GM23338 (cell line): ENCODE measurements around the gene CLEC11A. TPM values are rescaled to one million over a fixed set of nuclear protein-coding genes. Genes with fewer than 3 reads are reported as not detected.

Experiments
- ATAC-seq: fragments of 200-7000 bp; cut with Tn5 transposase; 3 replicates; pipeline ENCODE4 v1.9.1; 2020
- DNase-seq: peaks from one replicate; pipeline ENCODE4 v3.0.0-alpha.2; 2015; ENCODE audit warnings: low spot score
- H2AFZ ChIP-seq: fragments of 200-600 bp; sonication (generic); 2 replicates; pipeline ENCODE4 v1.8.0; 2016; ENCODE audit warnings: antibody characterized with exemption, mild to moderate bottlenecking, moderate library complexity
- H3F3A ChIP-seq: fragments of 200-600 bp; sonication (generic); replicated peaks from 2 replicates; pipeline ENCODE4 v1.8.0; 2017; ENCODE audit warnings: antibody characterized with exemption, mixed run types, low read depth
- H3K27ac ChIP-seq: fragments of 200-600 bp; sonication (generic); 2 replicates; pipeline ENCODE4 v1.6.1; 2016; ENCODE audit warnings: low read depth
- H3K27me3 ChIP-seq: fragments of 200-600 bp; sonication (generic); 2 replicates; pipeline ENCODE4 v1.8.0; 2016; ENCODE audit warnings: mild to moderate bottlenecking, mixed run types, moderate library complexity; ENCODE audit not compliant: insufficient read depth
- H3K36me3 ChIP-seq: fragments of 200-600 bp; sonication (generic); 2 replicates; pipeline ENCODE4 v1.8.0; 2016; ENCODE audit warnings: mild to moderate bottlenecking; ENCODE audit not compliant: insufficient read depth
- H3K4me1 ChIP-seq: fragments of 200-600 bp; sonication (generic); 2 replicates; pipeline ENCODE4 v1.8.0; 2016; ENCODE audit warnings: mild to moderate bottlenecking, moderate library complexity; ENCODE audit not compliant: insufficient read depth
- H3K4me2 ChIP-seq: fragments of 200-600 bp; sonication (generic); 2 replicates; pipeline ENCODE4 v1.7.1; 2017; ENCODE audit warnings: mixed run types
- H3K4me3 ChIP-seq: fragments of 200-600 bp; sonication (generic); 2 replicates; pipeline ENCODE4 v1.6.1; 2016; ENCODE audit warnings: mixed run types
- H3K79me2 ChIP-seq: fragments of 200-600 bp; sonication (generic); replicated peaks from 2 replicates; pipeline ENCODE4 v1.8.0; 2017; ENCODE audit warnings: mild to moderate bottlenecking; ENCODE audit not compliant: insufficient read depth
- H3K9me2 ChIP-seq: fragments of 200-600 bp; sonication (generic); 2 replicates; pipeline ENCODE4 v1.8.0; 2017; ENCODE audit not compliant: insufficient read depth
- H4K20me1 ChIP-seq: fragments of 200-600 bp; sonication (generic); replicated peaks from 2 replicates; pipeline ENCODE4 v1.8.0; 2017; ENCODE audit warnings: mild to moderate bottlenecking; ENCODE audit not compliant: insufficient read depth
- H3K27ac Mint-ChIP-seq: 2 replicates; pipeline ENCODE4 v1.8.0; 2020; ENCODE audit warnings: inconsistent platforms, mild to moderate bottlenecking, moderate library complexity, mixed read lengths
- H3K27me3 Mint-ChIP-seq: 3 replicates; pipeline ENCODE4 v1.8.0; 2022; ENCODE audit warnings: low read depth, mild to moderate bottlenecking, moderate library complexity, mixed read lengths, inconsistent platforms; ENCODE audit not compliant: insufficient read depth, poor library complexity
- H3K36me3 Mint-ChIP-seq: 3 replicates; pipeline ENCODE4 v1.8.0; 2021; ENCODE audit warnings: low read depth, mild to moderate bottlenecking, inconsistent platforms, moderate library complexity, mixed read lengths
- H3K4me1 Mint-ChIP-seq: 3 replicates; pipeline ENCODE4 v1.8.0; 2020; ENCODE audit warnings: mild to moderate bottlenecking, inconsistent platforms, mixed read lengths
- H3K4me3 Mint-ChIP-seq: 3 replicates; pipeline ENCODE4 v1.8.0; 2021; ENCODE audit warnings: moderate library complexity, mild to moderate bottlenecking, inconsistent platforms, mixed read lengths
- H3K9me3 Mint-ChIP-seq: 3 replicates; pipeline ENCODE4 v1.8.0; 2020; ENCODE audit warnings: moderate library complexity, mild to moderate bottlenecking, inconsistent platforms, mixed read lengths
- CREB1 ChIP-seq: fragments of 250-450 bp; sonication (Bioruptor Pico); IDR thresholded peaks from 2 replicates; pipeline ENCODE4 v1.5.0; 2020; ENCODE audit warnings: low read depth, mild to moderate bottlenecking, moderate library complexity
- EZH2 ChIP-seq: fragments of 200-600 bp; sonication (generic); IDR thresholded peaks from one replicate; pipeline ENCODE4 v1.8.0; 2017; ENCODE audit warnings: antibody characterized with exemption, mild to moderate bottlenecking, low read depth; ENCODE audit not compliant: unreplicated experiment
- EZH2phosphoT487 ChIP-seq: fragments of 200-600 bp; sonication (generic); IDR thresholded peaks from one replicate; pipeline ENCODE4 v1.8.1; 2018; ENCODE audit warnings: antibody characterized with exemption; ENCODE audit not compliant: unreplicated experiment
- JUNB ChIP-seq: IDR thresholded peaks from one replicate; pipeline ENCODE4 v1.6.1; 2016; ENCODE audit warnings: antibody characterized with exemption; ENCODE audit not compliant: unreplicated experiment
- NANOG ChIP-seq: IDR thresholded peaks from 2 replicates; pipeline ENCODE4 v1.6.1; 2016; ENCODE audit warnings: antibody characterized with exemption, borderline replicate concordance
- POLR2AphosphoS5 ChIP-seq: IDR thresholded peaks from 2 replicates; pipeline ENCODE4 v1.6.1; 2016; ENCODE audit warnings: antibody characterized with exemption, low read depth
- STAT1 ChIP-seq: IDR thresholded peaks from one replicate; pipeline ENCODE4 v1.6.1; 2016; ENCODE audit warnings: antibody characterized with exemption; ENCODE audit not compliant: unreplicated experiment
- ZNF114 ChIP-seq: fragments of 250-450 bp; sonication (Bioruptor Pico); IDR thresholded peaks from 2 replicates; pipeline ENCODE4 v1.5.0; 2020; ENCODE audit warnings: mild to moderate bottlenecking, moderate library complexity
- ZNF331 ChIP-seq: fragments of 250-450 bp; sonication (Bioruptor Pico); IDR thresholded peaks from 2 replicates; pipeline ENCODE4 v1.5.0; 2020; ENCODE audit warnings: low read depth, mild to moderate bottlenecking, moderate library complexity
- polyA plus RNA-seq: library from polyadenylated mRNA; unstranded; fragments of >200 nt; fragmentation: Nextera tagmentation; extraction: Ambion mirVana; gene quantifications from 2 replicates; pipeline ENCODE4 v1.2.1, GENCODE V29; 2016
- total RNA-seq: library from RNA; depleted of rRNA; stranded (reverse); fragments of >200 nt; shearing (Covaris generic); gene quantifications from 2 replicates; pipeline ENCODE4 v1.2.3, GENCODE V29; 2014
- TF ChIP-seq, protein P1 (sequence below), 2 experiments: fragments of 200-600 bp in 1 of 2; sonication (generic) in 1 of 2; conservative IDR thresholded peaks; 2 replicates each; pipeline versions ENCODE4 v1.5.1 to v1.6.1; 2016 to 2017; ENCODE audit warnings: antibody characterized with exemption in 2 of 2, low read depth in 2 of 2, mild to moderate bottlenecking in 2 of 2, moderate library complexity in 1 of 2
- TF ChIP-seq, protein P2 (sequence below): fragments of 250-450 bp; sonication (Bioruptor Pico); IDR thresholded peaks from 2 replicates; pipeline ENCODE4 v1.5.0; 2020; ENCODE audit warnings: mild to moderate bottlenecking, moderate library complexity
- TF ChIP-seq, protein P3 (sequence below): IDR thresholded peaks from one replicate; pipeline ENCODE4 v1.6.1; 2018; ENCODE audit warnings: antibody characterized with exemption; ENCODE audit not compliant: unreplicated experiment
- TF ChIP-seq, protein P4 (sequence below): IDR thresholded peaks from 2 replicates; pipeline ENCODE4 v1.6.1; 2016; ENCODE audit warnings: antibody characterized with exemption

CLEC11A gene
- total and polyA plus RNA-seq, 2 experiments from 2014 or later = 8.0 to 15.5 TPM

DNA sequence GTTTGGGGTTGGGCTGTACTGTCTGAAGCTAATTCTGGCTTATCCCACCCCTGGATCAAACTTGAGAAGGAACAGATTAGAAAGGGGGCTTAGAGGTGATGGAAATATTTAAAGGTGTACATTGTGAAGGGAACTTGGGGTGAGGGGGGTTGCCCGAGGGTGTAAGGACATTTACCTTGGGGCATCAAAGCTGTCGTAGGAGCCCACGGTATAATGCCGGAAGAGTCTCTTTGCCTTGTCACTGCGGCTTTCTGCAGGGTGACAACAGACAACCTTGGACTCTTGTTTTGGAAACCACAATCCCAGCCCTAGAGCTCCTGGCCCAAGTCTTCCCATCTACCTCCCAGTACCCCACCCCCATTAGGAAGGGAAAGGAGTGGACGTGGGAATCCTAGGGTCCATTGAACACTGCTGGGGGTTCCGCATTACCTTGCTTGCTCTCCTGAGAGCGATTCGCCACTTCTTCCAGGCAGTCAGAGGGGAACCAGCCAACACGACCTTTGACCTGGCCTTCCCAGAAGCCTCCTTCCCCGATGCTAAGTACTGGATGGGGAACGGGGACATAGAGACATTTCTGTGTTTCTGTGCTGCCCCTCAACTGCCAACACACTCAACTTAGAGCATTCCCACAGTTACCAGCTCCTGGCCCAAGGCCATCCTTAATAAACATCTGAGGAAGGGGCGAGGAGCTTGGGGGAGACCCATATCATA, 25.6 kb upstream of the CLEC11A start:
- Mint-ChIP-seq H3K27me3 (peaks cover 3% of the 10 kb centered on the region), H3K9me3 (peaks cover 88% of the 10 kb centered on the region), H3K36me3 (peaks cover 47% of the 10 kb centered on the region), H3K27ac (no peak overlapping the region), H3K4me1 (no peaks in the 10 kb centered on the region), H3K4me3 (no peak overlapping the region)
- H3F3A ChIP-seq = no peaks in the 10 kb centered on the region
- DNase-seq (no peak), ATAC-seq (no peak)
- no peaks in the 10 kb centered on the region; the same call in 1 of the 2 replicates for H4K20me1 ChIP-seq
- H2AFZ ChIP-seq = no peak overlapping the region
- H3K79me2 ChIP-seq = no peaks in the 10 kb centered on the region
- H3K36me3 ChIP-seq = no peaks in the 10 kb centered on the region
- H3K27me3 ChIP-seq = peaks cover 79% of the 10 kb centered on the region
- H3K4me1 ChIP-seq = peaks cover 4% of the 10 kb centered on the region; the same call in 1 of the 2 replicates
- H3K9me2 ChIP-seq = no peaks in the 10 kb centered on the region
- H3K27ac ChIP-seq = no peak overlapping the region
- no peak overlapping the region for H3K4me3 ChIP-seq
- TF ChIP-seq, protein P1, sequence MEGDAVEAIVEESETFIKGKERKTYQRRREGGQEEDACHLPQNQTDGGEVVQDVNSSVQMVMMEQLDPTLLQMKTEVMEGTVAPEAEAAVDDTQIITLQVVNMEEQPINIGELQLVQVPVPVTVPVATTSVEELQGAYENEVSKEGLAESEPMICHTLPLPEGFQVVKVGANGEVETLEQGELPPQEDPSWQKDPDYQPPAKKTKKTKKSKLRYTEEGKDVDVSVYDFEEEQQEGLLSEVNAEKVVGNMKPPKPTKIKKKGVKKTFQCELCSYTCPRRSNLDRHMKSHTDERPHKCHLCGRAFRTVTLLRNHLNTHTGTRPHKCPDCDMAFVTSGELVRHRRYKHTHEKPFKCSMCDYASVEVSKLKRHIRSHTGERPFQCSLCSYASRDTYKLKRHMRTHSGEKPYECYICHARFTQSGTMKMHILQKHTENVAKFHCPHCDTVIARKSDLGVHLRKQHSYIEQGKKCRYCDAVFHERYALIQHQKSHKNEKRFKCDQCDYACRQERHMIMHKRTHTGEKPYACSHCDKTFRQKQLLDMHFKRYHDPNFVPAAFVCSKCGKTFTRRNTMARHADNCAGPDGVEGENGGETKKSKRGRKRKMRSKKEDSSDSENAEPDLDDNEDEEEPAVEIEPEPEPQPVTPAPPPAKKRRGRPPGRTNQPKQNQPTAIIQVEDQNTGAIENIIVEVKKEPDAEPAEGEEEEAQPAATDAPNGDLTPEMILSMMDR (conservative IDR thresholded peaks at IDR 0.05; ENCODE audit: low read depth in 2 of 2) = no peak
- TF ChIP-seq ZNF114 = no peak
- TF ChIP-seq STAT1 = no peak
- TF ChIP-seq JUNB = no peak
- TF ChIP-seq NANOG = no peak
- TF ChIP-seq EZH2 = no peak
- TF ChIP-seq, protein P2, sequence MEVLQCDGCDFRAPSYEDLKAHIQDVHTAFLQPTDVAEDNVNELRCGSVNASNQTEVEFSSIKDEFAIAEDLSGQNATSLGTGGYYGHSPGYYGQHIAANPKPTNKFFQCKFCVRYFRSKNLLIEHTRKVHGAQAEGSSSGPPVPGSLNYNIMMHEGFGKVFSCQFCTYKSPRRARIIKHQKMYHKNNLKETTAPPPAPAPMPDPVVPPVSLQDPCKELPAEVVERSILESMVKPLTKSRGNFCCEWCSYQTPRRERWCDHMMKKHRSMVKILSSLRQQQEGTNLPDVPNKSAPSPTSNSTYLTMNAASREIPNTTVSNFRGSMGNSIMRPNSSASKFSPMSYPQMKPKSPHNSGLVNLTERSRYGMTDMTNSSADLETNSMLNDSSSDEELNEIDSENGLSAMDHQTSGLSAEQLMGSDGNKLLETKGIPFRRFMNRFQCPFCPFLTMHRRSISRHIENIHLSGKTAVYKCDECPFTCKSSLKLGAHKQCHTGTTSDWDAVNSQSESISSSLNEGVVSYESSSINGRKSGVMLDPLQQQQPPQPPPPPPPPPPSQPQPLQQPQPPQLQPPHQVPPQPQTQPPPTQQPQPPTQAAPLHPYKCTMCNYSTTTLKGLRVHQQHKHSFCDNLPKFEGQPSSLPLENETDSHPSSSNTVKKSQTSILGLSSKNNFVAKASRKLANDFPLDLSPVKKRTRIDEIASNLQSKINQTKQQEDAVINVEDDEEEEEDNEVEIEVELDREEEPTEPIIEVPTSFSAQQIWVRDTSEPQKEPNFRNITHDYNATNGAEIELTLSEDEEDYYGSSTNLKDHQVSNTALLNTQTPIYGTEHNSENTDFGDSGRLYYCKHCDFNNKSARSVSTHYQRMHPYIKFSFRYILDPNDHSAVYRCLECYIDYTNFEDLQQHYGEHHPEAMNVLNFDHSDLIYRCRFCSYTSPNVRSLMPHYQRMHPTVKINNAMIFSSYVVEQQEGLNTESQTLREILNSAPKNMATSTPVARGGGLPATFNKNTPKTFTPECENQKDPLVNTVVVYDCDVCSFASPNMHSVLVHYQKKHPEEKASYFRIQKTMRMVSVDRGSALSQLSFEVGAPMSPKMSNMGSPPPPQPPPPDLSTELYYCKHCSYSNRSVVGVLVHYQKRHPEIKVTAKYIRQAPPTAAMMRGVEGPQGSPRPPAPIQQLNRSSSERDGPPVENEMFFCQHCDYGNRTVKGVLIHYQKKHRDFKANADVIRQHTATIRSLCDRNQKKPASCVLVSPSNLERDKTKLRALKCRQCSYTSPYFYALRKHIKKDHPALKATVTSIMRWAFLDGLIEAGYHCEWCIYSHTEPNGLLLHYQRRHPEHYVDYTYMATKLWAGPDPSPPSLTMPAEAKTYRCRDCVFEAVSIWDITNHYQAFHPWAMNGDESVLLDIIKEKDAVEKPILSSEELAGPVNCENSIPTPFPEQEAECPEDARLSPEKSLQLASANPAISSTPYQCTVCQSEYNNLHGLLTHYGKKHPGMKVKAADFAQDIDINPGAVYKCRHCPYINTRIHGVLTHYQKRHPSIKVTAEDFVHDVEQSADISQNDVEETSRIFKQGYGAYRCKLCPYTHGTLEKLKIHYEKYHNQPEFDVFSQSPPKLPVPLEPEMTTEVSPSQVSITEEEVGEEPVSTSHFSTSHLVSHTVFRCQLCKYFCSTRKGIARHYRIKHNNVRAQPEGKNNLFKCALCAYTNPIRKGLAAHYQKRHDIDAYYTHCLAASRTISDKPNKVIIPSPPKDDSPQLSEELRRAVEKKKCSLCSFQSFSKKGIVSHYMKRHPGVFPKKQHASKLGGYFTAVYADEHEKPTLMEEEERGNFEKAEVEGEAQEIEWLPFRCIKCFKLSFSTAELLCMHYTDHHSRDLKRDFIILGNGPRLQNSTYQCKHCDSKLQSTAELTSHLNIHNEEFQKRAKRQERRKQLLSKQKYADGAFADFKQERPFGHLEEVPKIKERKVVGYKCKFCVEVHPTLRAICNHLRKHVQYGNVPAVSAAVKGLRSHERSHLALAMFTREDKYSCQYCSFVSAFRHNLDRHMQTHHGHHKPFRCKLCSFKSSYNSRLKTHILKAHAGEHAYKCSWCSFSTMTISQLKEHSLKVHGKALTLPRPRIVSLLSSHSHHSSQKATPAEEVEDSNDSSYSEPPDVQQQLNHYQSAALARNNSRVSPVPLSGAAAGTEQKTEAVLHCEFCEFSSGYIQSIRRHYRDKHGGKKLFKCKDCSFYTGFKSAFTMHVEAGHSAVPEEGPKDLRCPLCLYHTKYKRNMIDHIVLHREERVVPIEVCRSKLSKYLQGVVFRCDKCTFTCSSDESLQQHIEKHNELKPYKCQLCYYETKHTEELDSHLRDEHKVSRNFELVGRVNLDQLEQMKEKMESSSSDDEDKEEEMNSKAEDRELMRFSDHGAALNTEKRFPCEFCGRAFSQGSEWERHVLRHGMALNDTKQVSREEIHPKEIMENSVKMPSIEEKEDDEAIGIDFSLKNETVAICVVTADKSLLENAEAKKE (CRISPR knock-in tag) = no peak
- no peak for TF ChIP-seq POLR2AphosphoS5
- no peak for TF ChIP-seq CREB1 (CRISPR knock-in tag)
- no peak for TF ChIP-seq ZNF331
- TF ChIP-seq, protein P3, sequence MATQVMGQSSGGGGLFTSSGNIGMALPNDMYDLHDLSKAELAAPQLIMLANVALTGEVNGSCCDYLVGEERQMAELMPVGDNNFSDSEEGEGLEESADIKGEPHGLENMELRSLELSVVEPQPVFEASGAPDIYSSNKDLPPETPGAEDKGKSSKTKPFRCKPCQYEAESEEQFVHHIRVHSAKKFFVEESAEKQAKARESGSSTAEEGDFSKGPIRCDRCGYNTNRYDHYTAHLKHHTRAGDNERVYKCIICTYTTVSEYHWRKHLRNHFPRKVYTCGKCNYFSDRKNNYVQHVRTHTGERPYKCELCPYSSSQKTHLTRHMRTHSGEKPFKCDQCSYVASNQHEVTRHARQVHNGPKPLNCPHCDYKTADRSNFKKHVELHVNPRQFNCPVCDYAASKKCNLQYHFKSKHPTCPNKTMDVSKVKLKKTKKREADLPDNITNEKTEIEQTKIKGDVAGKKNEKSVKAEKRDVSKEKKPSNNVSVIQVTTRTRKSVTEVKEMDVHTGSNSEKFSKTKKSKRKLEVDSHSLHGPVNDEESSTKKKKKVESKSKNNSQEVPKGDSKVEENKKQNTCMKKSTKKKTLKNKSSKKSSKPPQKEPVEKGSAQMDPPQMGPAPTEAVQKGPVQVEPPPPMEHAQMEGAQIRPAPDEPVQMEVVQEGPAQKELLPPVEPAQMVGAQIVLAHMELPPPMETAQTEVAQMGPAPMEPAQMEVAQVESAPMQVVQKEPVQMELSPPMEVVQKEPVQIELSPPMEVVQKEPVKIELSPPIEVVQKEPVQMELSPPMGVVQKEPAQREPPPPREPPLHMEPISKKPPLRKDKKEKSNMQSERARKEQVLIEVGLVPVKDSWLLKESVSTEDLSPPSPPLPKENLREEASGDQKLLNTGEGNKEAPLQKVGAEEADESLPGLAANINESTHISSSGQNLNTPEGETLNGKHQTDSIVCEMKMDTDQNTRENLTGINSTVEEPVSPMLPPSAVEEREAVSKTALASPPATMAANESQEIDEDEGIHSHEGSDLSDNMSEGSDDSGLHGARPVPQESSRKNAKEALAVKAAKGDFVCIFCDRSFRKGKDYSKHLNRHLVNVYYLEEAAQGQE = no peak
- TF ChIP-seq, protein P4, sequence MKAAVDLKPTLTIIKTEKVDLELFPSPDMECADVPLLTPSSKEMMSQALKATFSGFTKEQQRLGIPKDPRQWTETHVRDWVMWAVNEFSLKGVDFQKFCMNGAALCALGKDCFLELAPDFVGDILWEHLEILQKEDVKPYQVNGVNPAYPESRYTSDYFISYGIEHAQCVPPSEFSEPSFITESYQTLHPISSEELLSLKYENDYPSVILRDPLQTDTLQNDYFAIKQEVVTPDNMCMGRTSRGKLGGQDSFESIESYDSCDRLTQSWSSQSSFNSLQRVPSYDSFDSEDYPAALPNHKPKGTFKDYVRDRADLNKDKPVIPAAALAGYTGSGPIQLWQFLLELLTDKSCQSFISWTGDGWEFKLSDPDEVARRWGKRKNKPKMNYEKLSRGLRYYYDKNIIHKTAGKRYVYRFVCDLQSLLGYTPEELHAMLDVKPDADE = no peak
- TF ChIP-seq EZH2phosphoT487 = no peak
- no peak overlapping the region for H3K4me2 ChIP-seq
